ENCODE measurements around the gene NCF2. TPM values are rescaled to one million over a fixed set of nuclear protein-coding genes. Genes with fewer than 3 reads are reported as not detected.
"Not testable (repeated sequence)": the region's sequence is repeated elsewhere in the genome, so short reads cannot be mapped to it uniquely, and the experiment has no call there.

Gene NCF2
- total RNA-seq, 1 experiment from 2014 or later: 31.3 TPM

DNA sequence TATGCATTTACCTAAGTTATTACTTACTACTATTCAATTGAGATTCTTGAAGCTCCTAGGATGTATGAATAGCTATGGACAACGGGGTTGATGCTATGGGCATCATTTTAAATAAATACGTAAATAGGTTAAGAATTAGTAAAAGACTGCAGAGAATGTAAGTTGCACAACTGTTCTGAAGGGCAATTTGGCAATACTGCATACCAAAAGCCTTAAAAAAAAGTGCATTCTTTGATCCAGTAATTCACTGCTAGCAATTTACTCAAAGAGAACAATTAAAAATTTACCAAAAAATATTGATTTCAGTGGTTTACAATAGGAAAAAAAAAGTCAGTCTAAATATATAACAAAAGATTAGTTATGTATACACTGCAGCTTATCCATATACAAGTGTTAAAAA, 41.9 kb upstream of the NCF2 start:
- H3K79me2 ChIP-seq (ENCODE audit: low read length): peaks cover 64% of the 10 kb centered on the region
- H3K27me3 ChIP-seq (ENCODE audit: low read length): no peaks in the 10 kb centered on the region
- ATAC-seq (no peak), DNase-seq (no peak)
- H3K4me2 ChIP-seq (ENCODE audit: low read length): peak overlapping the region; percentile 99
- ChIA-PET CTCF (no interaction called here), POLR2A (ENCODE audit: unreplicated experiment) (interaction anchor here (0.7 kb wide), 2 partner anchors 63 to 239 kb away, joined by 3 to 19 read pairs; no protein-coding TSS in a partner anchor)
- BruUV-seq (replicated peaks): no TSS peak
- peak overlapping the region; percentile 93 for H3K4me3 ChIP-seq (ENCODE audit: low read length)
- intact Hi-C loops (cut with micrococcal nuclease): no loop called here
- peaks cover 8% of the 10 kb centered on the region for H4K20me1 ChIP-seq (ENCODE audit: low read length)
- peaks cover 38% of the 10 kb centered on the region for H3K4me1 ChIP-seq (ENCODE audit: insufficient read depth, low read length)
- H3K27ac ChIP-seq (ENCODE audit: low read length): no peak overlapping the region
- peak overlapping the region; percentile 31; the same call in 1 of the 2 replicates for H3K9ac ChIP-seq (ENCODE audit: low read length)
- H3F3A ChIP-seq (ENCODE audit: low read length, unreplicated experiment): no peaks in the 10 kb centered on the region
- H2AFZ ChIP-seq (ENCODE audit: low read length): no peak overlapping the region
- H3K9me2 ChIP-seq (replicated peaks; ENCODE audit: low read length): no peaks in the 10 kb centered on the region
- H3K36me3 ChIP-seq (ENCODE audit: low read depth, low read length): peaks cover 30% of the 10 kb centered on the region
- H3K9me3 ChIP-seq (ENCODE audit: low read length): no peaks in the 10 kb centered on the region
- TF ChIP-seq EZH2 (IDR thresholded peaks at IDR 0.05; ENCODE audit: low read length, unreplicated experiment): no peak
- TF ChIP-seq EZH2phosphoT487 (IDR thresholded peaks at IDR 0.05; ENCODE audit: borderline replicate concordance, low read length): no peak
- TF ChIP-seq, protein P1, sequence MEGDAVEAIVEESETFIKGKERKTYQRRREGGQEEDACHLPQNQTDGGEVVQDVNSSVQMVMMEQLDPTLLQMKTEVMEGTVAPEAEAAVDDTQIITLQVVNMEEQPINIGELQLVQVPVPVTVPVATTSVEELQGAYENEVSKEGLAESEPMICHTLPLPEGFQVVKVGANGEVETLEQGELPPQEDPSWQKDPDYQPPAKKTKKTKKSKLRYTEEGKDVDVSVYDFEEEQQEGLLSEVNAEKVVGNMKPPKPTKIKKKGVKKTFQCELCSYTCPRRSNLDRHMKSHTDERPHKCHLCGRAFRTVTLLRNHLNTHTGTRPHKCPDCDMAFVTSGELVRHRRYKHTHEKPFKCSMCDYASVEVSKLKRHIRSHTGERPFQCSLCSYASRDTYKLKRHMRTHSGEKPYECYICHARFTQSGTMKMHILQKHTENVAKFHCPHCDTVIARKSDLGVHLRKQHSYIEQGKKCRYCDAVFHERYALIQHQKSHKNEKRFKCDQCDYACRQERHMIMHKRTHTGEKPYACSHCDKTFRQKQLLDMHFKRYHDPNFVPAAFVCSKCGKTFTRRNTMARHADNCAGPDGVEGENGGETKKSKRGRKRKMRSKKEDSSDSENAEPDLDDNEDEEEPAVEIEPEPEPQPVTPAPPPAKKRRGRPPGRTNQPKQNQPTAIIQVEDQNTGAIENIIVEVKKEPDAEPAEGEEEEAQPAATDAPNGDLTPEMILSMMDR (conservative IDR thresholded peaks at IDR 0.05; ENCODE audit: low read depth, low read length): no peak

DNA sequence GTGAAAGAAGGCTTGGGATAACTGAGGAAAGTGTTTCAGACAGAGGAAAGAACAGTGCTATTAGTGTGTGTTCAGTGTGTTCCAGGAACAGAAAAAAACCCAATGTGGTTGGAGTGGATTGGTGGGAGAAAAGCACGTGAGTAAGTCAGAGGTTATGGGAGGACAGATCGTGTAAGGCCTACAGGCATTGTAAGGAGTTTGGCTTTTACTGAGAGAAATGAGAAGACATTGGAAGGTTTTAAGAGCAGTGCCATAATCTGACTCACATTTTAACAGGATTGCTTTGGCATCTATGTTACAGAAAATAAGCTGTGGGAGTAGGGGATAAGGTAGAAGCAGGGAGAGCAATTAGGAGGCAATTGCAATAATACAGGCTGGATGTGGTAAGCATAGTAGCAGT, 40.5 kb upstream of the NCF2 start:
- Histone ChIP-seq H3K4me1 (ENCODE audit: insufficient read depth, low read length) (peaks cover 40% of the 10 kb centered on the region), H3F3A (ENCODE audit: low read length, unreplicated experiment) (no peaks in the 10 kb centered on the region), H3K36me3 (ENCODE audit: low read depth, low read length) (peaks cover 30% of the 10 kb centered on the region), H3K9ac (ENCODE audit: low read length) (no peak overlapping the region; the same call in 1 of the 2 replicates), H4K20me1 (ENCODE audit: low read length) (peaks cover 8% of the 10 kb centered on the region), H3K79me2 (ENCODE audit: low read length) (peaks cover 65% of the 10 kb centered on the region), H3K27ac (ENCODE audit: low read length) (peak overlapping the region; percentile 47), H3K9me2 (replicated peaks; ENCODE audit: low read length) (no peaks in the 10 kb centered on the region), H3K9me3 (ENCODE audit: low read length) (no peaks in the 10 kb centered on the region), H3K4me3 (ENCODE audit: low read length) (no peak overlapping the region), H2AFZ (ENCODE audit: low read length) (no peak overlapping the region), H3K4me2 (ENCODE audit: low read length) (peak overlapping the region; percentile 31; the same call in 1 of the 2 replicates), H3K27me3 (ENCODE audit: low read length) (no peaks in the 10 kb centered on the region)
- peak; percentile 18 for ATAC-seq
- intact Hi-C loops (cut with micrococcal nuclease): no loop called here
- TF ChIP-seq, protein P1 (conservative IDR thresholded peaks at IDR 0.05; ENCODE audit: low read depth, low read length): no peak
- no peak for TF ChIP-seq EZH2 (IDR thresholded peaks at IDR 0.05; ENCODE audit: low read length, unreplicated experiment)
- no peak for TF ChIP-seq EZH2phosphoT487 (IDR thresholded peaks at IDR 0.05; ENCODE audit: borderline replicate concordance, low read length)
- ChIA-PET POLR2A (ENCODE audit: unreplicated experiment) (no interaction called here), CTCF (no interaction called here)
- no TSS peak for BruUV-seq (replicated peaks)
- peak; percentile 37 for DNase-seq

DNA sequence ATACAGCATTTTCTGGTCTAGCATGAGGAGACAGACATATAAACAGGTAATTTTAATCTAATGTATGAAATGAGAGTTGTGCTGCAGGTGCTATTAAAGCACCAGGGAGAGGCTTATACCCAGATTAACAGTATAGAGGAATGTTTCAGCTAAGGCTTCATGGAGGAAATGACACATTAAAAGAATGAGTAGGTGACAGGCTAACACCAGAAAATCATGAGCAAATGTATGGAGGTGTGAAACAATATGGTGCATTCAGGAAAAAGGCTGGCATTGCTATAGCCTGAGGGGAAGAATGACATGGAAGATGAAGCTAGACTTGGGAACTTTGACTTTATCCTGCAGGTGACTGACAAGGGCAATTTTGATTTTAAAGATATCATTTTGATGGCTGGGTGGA, 38.3 kb upstream of the NCF2 start:
- BruUV-seq (replicated peaks): no TSS peak
- no peaks in the 10 kb centered on the region for H3K27me3 ChIP-seq (ENCODE audit: low read length)
- H3F3A ChIP-seq (ENCODE audit: low read length, unreplicated experiment): no peaks in the 10 kb centered on the region
- H3K36me3 ChIP-seq (ENCODE audit: low read depth, low read length): peaks cover 38% of the 10 kb centered on the region
- peaks cover 40% of the 10 kb centered on the region for H3K4me1 ChIP-seq (ENCODE audit: insufficient read depth, low read length)
- H3K27ac ChIP-seq (ENCODE audit: low read length): no peak overlapping the region
- H4K20me1 ChIP-seq (ENCODE audit: low read length): peaks cover 8% of the 10 kb centered on the region
- H3K79me2 ChIP-seq (ENCODE audit: low read length): peaks cover 49% of the 10 kb centered on the region
- ChIA-PET CTCF (interaction anchor here (0.5 to 0.9 kb wide), 2 partner anchors 56 to 1096 kb away, joined by 4 to 7 read pairs; no protein-coding TSS in a partner anchor), POLR2A (ENCODE audit: unreplicated experiment) (no interaction called here)
- intact Hi-C loops (cut with micrococcal nuclease): no loop called here
- TF ChIP-seq EZH2phosphoT487 (IDR thresholded peaks at IDR 0.05; ENCODE audit: borderline replicate concordance, low read length): no peak
- no peak for TF ChIP-seq EZH2 (IDR thresholded peaks at IDR 0.05; ENCODE audit: low read length, unreplicated experiment)
- TF ChIP-seq, protein P1 (conservative IDR thresholded peaks at IDR 0.05; ENCODE audit: low read depth, low read length): no peak
- H3K9ac ChIP-seq (ENCODE audit: low read length): no peak overlapping the region
- H3K9me3 ChIP-seq (ENCODE audit: low read length): no peaks in the 10 kb centered on the region
- no peak for ATAC-seq
- no peaks in the 10 kb centered on the region for H3K9me2 ChIP-seq (replicated peaks; ENCODE audit: low read length)
- no peak overlapping the region for H3K4me3 ChIP-seq (ENCODE audit: low read length)
- DNase-seq: no peak
- H3K4me2 ChIP-seq (ENCODE audit: low read length): no peak overlapping the region
- no peak overlapping the region for H2AFZ ChIP-seq (ENCODE audit: low read length)

DNA sequence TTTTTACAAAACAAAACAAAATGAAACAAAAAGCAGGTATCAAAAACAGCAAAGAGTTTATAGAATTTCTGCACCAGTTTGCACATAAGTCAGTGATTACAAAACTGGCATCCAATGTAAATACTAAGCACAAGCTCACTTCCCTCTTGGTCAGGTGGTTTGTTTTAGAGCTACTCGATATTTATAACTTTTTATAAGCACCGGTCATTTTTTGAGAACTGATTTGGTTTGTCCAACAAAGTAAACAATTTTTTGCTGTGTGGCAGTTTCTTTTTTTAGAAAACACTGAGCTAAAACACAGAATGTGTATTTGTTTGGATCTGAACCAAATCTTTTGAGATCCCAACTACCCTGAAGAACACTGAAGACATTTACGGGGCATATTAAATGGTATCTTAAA, 36.0 kb upstream of the NCF2 start:
- H2AFZ ChIP-seq (ENCODE audit: low read length); H3F3A ChIP-seq (ENCODE audit: low read length, unreplicated experiment); DNase-seq; H4K20me1 ChIP-seq (ENCODE audit: low read length); H3K9me2 ChIP-seq (replicated peaks; ENCODE audit: low read length); H3K4me3 ChIP-seq (ENCODE audit: low read length); H3K9me3 ChIP-seq (ENCODE audit: low read length); BruUV-seq (replicated peaks); H3K27me3 ChIP-seq (ENCODE audit: low read length); H3K9ac ChIP-seq (ENCODE audit: low read length); intact Hi-C loops (cut with micrococcal nuclease): not testable (repeated sequence)
- peaks cover 30% of the 10 kb centered on the region for H3K36me3 ChIP-seq (ENCODE audit: low read depth, low read length)
- H3K79me2 ChIP-seq (ENCODE audit: low read length): peaks cover 30% of the 10 kb centered on the region; the same call in 1 of the 2 replicates
- ChIA-PET POLR2A (ENCODE audit: unreplicated experiment) (interaction anchor here (0.7 kb wide), 1 partner anchor 118 kb away, joined by 3 read pairs; no protein-coding TSS in a partner anchor), CTCF (interaction anchor here (0.6 to 0.8 kb wide), 2 partner anchors 17 to 317 kb away, joined by 3 read pairs; no protein-coding TSS in a partner anchor)
- ATAC-seq: peak; percentile 21
- H3K27ac ChIP-seq (ENCODE audit: low read length): peak overlapping the region; percentile 18; the same call in 1 of the 2 replicates
- H3K4me2 ChIP-seq (ENCODE audit: low read length): peak overlapping the region; percentile 10; the same call in 1 of the 2 replicates
- peaks cover 40% of the 10 kb centered on the region for H3K4me1 ChIP-seq (ENCODE audit: insufficient read depth, low read length)

Measured in PC-3 (cell line).